Amniotic stem cell (primary cell): ENCODE results near the gene LRWD1.
"Not testable (repeated sequence)": the region's sequence is repeated elsewhere in the genome, so short reads cannot be mapped to it uniquely, and the experiment has no call there.

Source experiments
- DNase-seq: peaks from one replicate; lab custom pipeline; 2025; lab: John Stamatoyannopoulos, UW

The LRWD1 gene

GRCh38 chr7:102444961-102445673 is 19.7 kb upstream of the LRWD1 start:
- DNase-seq: no peak

GRCh38 chr7:102445674-102446071 is 19.1 kb upstream of the LRWD1 start:
- DNase-seq: no peak

- no peak for DNase-seq
Observed at GRCh38 chr7:102446387-102447156, 18.2 kb upstream of the LRWD1 start.

- DNase-seq: no peak
Observed at GRCh38 chr7:102447311-102447710, 17.5 kb upstream of the LRWD1 start.

- DNase-seq: no peak
Observed at GRCh38 chr7:102449136-102449535, 15.6 kb upstream of the LRWD1 start.

GRCh38 chr7:102450242-102450641 is 14.5 kb upstream of the LRWD1 start:
- DNase-seq: no peak

- DNase-seq: no peak
Observed at GRCh38 chr7:102451371-102452054, 13.3 kb upstream of the LRWD1 start.

- no peak for DNase-seq
Observed at GRCh38 chr7:102452451-102452850, 12.3 kb upstream of the LRWD1 start.

- DNase-seq: no peak
Observed at GRCh38 chr7:102453319-102453718, 11.5 kb upstream of the LRWD1 start.

GRCh38 chr7:102454468-102454867 is 10.3 kb upstream of the LRWD1 start:
- DNase-seq: no peak

GRCh38 chr7:102454932-102455331 is 9.9 kb upstream of the LRWD1 start:
- not testable (repeated sequence) for DNase-seq

GRCh38 chr7:102455596-102455995 is 9.2 kb upstream of the LRWD1 start:
- no peak for DNase-seq

GRCh38 chr7:102456327-102456726 is 8.5 kb upstream of the LRWD1 start:
- no peak for DNase-seq

- DNase-seq: no peak
Observed at GRCh38 chr7:102457352-102457924, 7.3 kb upstream of the LRWD1 start.

- DNase-seq: no peak
Observed at GRCh38 chr7:102459221-102459844, 5.5 kb upstream of the LRWD1 start.

- no peak for DNase-seq
Observed at GRCh38 chr7:102460467-102460866, 4.3 kb upstream of the LRWD1 start.

- no peak for DNase-seq
Observed at GRCh38 chr7:102463841-102464576, 775 bp upstream of the LRWD1 start.

- no peak for DNase-seq
Observed at GRCh38 chr7:102466097-102466496, 1.3 kb downstream of the LRWD1 start.

GRCh38 chr7:102467581-102468477 is 3.0 kb downstream of the LRWD1 start:
- no peak for DNase-seq
